Measurements from ENCODE around the gene ATP2B1.

DNA sequence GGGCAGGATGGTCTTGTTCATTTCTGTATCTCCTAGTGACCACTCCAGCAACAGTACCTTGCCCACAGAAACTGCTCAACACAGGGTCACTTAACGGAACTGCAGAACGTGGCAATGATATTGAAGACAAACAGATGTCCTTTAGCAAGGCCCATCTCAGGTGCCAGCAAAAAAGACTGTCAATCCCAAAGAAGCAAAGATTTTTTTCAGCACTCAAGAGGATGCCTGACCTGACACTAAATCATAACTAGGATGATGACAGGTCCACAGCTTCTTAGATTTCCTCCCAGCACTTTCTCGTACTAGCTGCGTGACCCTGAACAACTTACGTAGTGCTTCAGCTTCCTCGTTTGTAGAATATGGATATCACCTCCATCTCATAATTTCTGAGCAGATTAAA is 39.4 kb downstream of the ATP2B1 start:
- TF ChIP-seq, protein P1, sequence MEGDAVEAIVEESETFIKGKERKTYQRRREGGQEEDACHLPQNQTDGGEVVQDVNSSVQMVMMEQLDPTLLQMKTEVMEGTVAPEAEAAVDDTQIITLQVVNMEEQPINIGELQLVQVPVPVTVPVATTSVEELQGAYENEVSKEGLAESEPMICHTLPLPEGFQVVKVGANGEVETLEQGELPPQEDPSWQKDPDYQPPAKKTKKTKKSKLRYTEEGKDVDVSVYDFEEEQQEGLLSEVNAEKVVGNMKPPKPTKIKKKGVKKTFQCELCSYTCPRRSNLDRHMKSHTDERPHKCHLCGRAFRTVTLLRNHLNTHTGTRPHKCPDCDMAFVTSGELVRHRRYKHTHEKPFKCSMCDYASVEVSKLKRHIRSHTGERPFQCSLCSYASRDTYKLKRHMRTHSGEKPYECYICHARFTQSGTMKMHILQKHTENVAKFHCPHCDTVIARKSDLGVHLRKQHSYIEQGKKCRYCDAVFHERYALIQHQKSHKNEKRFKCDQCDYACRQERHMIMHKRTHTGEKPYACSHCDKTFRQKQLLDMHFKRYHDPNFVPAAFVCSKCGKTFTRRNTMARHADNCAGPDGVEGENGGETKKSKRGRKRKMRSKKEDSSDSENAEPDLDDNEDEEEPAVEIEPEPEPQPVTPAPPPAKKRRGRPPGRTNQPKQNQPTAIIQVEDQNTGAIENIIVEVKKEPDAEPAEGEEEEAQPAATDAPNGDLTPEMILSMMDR (IDR thresholded peaks at IDR 0.05): no peak
- TF ChIP-seq EZH2phosphoT487 (IDR thresholded peaks at IDR 0.05) (no peak), EZH2 (IDR thresholded peaks at IDR 0.05) (no peak)

Data from neural progenitor cell (in vitro differentiated cells).